ENCODE data around the gene CHD6.

The CHD6 gene

DNA sequence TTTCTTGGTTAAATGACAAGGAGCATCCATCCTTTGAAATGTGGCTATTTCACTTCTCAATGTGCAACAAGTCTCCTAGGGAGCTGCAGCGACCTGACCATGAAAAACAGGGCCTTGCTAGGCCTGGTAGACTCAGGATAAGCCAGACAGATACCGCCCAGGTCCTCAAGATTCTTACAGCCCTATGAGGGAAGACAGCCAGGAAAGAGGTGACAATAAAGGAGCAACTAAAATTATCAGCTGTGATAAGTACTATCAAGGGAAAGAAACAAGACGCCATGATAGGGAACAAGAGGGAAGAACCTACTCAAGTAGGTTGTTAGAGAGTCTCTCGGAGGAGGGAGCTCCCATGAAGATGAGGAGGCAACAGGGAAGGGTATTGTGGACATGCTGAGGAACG is 200.1 kb downstream of the CHD6 start:
- no peak for DNase-seq

DNA sequence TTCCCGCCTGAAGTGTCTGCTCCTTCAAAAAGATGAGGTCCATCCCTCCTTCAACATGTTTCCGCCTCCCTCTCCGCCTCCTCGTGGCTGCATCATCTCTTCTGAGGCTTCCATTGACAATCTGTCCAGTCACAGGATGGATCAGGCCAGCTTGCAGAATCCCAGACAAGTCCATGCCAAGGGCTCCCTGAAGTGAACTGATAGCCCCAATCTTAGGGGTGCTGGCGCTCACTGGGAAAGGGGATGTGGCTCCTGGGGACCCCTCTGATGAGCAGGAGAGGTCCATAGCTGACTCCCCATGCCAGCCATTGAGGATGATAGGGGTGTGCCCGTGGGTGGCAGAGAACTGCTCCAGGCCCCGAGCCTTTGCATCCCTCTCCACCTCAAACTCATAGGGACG is 203.0 kb downstream of the CHD6 start:
- no peak for DNase-seq

DNA sequence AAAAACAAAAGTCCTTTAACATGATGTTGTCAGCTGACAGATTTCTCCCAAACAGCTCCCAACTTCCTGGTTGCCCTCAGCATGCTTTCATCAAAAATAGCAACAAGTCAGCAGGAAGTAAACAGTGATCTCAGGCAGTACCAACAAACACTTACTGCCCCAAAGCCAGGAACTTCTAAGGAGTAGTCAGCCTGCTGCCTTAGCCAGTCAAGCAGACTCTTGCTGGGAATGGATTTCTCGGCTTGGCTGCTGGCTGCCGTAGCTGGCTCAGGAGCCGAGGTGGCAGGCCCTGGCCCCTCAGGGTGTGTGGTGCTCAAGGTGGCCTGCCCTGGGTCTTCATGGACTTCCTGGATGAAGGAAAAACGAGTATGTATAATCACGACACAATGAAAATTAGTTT is 205.0 kb downstream of the CHD6 start:
- no peak for DNase-seq

DNA sequence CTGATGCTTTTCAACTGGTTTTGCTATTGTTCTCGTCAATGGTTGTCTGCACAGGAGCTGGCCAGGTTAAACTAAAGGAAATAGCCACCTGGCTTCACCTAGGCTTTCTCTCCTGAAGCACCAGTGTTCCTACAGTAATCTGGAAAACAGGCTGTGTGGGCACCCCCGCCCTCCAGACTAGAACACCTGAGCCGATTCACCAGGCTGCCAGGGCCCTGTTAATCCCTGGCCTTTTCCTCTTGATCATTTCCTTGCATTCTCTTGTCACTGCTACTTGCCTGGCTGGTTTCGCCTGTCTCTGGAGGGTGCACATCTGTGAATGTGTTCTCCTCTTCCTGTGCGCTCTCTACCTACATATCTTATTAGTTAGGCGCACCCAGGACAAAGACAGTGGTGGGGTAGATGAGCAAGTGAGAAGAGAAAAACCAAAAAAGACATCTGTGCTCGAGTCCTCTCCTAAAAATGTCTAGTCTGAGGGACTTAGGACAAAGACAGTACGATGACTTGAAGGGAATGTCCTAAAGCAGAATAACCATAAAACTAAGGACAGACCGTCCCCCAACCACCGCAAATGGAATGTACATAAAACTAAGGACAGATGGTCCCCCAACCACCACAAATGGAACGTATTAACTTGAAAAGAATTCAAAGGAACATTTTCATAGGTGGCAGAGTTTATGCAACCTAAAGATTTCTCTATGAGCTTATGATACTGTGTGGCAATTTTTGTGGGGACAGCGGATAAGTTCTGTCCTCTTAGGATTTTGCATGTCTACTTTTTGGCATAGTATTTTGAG is 205.7 kb downstream of the CHD6 start:
- DNase-seq = no peak

DNA sequence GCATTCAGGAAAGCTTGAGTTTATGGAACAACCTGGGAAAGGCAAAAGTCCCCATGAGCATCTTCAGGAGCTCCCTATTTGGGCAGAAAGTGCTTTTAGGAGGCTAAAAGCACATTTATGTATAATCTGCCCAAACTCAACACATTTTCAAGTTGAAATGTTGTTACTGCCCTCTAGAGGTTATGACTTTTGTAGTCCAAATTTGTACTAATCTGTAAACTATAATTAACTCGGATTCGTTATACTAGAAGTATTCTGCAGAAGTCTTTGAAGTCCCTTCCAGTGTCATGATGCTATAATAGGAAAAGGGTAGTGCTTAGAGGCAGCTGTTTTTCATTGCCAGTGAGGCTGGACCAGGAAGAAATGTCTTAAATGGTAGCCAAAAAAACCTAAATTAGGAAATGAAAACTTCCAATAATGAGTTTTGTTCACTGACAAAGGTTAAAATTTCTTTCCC is 206.8 kb downstream of the CHD6 start:
- no peak for DNase-seq

DNA sequence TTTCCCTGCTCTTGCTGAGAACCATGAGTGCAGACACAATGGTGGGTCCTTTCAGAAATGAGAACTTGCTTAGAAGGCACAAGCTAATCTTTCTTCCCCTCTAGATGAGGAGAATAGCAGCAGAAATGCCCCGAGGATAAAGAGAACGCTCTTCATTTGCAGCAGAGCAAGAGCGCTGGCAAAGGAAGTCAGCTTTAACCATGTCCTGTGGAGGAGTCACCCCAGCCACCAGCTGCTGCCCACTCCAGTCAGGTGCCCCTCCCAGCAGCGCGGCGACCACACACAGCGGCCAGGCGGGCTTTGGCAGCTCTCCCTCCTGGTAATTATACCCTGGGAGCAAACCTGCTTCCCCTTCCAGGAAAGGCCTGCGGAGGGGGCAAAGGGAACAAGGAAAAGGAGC is 209.2 kb downstream of the CHD6 start:
- no peak for DNase-seq

DNA sequence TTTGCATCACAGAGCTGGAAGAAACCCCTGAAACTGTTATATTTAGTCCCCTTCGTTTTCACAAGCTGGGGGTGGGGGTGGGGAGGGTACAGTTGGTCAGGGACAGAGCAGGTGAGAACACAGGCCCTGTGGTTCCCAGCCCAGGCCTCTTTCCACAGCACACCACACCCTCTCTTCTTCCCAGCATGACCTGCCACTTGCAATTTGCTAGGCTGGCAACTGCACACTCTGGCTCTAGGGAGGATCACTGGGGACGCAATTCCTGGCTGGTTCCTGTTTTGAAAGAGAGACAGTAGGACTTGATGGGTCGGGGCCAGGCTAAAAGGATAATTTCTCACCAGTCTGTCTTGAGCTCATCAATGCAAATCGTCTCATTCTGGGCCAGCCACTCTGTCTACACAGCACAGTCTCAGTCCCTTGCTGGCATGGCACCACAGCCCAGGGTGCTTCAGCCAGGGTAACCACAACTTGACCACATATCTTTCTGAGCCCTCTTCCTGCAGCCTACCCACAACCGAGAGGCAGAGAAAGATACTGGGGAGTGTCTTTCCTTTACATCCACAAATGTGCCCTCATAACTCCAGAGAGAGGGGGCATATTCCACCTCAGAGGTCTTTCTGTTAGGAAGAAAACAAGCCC is 209.9 kb downstream of the CHD6 start:
- no peak for DNase-seq

DNA sequence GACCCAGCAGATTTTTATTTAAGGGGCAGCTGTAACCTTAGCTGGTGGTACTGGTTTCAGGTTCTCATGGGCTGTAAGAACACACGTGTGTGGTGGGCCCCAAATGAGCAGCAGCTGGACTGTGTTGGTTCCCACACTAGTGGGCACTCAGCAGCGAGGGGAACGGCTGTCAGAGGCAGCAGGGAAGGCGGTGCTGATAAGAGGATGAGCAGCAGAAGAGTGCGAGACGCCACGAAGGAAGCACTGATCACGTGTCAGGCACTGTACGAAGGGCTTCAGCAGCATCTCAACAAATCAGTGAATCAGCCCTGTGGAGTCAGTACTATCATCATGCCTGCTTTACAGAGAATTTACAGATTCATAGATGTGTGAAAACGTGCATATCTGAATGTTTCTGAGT is 210.6 kb downstream of the CHD6 start:
- DNase-seq = no peak

DNA sequence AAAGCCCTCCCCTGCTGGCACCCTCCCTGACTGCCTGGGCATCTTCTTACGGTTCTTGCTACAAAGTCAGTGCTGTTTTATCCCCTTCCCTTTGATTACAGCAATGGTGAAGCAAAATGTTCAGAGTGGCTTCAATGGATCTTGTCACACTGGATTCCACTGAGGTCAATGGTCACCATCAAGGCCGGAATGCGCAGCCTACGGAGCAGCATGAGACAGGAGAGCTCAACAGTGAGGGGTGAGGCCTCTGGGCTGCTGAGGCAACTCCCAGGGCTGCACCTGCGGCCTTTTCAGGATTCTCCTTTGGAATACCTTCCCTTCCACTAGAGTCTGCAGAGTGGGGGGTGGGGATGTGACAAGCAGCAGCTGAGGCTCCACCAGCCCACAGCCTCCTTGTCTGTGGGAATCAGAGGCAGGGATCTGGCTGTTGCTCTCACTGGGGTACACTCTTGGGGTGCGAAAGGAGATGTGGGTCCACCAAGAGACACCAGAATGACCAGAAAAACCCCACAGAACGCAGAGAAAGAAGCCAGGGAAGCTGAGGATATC is 211.2 kb downstream of the CHD6 start:
- no peak for DNase-seq

DNA sequence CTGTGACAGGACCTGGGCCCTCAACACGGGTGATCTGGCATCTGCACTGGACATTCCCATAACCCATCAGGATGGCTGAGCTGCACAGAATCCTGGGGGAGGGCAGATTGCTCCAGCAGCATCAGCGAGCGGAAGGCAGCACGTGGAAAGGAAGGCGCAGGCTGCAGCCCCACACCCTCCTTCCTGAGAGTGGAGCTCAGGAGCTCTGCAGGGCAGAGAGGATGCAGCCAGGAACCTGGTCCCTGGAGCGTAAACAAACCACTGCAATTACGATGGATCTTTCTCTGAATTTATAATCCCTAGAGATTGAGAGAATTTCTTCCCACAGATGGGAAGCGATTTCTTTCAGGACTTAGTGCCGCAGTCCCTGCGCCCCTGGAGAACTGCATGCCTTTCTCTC is 211.8 kb downstream of the CHD6 start:
- no peak for DNase-seq

DNA sequence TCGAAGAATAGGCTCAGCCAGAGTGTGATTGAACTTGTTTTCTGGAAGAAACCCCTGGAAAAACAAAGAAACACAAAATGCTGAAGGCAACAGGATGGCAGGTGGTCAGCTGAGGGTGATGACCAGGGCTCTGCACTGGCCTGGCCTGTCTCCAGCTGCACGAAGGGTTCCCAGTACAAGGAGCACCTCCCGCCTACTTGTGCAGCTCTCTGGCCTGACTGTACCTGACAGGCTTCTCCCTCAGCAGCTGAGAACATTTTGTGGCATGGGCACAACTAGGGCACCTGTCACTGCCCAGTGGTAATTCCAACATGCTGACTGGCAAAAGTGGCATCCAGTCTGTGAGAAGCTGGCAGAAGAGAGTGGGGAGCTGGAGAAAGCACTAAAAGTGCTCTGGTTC is 212.7 kb downstream of the CHD6 start:
- DNase-seq = no peak

DNA sequence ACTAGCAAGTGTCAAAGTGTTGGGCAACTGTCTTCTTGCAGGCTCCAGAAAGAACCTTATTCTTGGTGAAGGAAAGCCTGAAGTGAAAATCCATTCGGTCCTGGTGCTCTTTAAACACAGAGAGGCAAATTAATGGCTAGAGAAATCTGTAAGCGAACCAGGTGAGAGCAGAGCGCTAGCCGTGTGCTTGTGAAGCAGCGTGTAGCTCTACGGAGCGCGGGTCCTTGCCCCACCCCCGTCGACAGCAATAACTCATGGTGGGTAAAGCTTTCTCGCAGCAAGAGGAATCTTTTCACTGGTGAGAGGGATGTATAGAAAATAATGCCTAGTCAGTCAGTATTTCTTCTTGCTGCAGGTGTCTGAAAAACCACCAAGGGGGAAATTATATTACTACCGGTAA is 214.6 kb downstream of the CHD6 start:
- no peak for DNase-seq

DNA sequence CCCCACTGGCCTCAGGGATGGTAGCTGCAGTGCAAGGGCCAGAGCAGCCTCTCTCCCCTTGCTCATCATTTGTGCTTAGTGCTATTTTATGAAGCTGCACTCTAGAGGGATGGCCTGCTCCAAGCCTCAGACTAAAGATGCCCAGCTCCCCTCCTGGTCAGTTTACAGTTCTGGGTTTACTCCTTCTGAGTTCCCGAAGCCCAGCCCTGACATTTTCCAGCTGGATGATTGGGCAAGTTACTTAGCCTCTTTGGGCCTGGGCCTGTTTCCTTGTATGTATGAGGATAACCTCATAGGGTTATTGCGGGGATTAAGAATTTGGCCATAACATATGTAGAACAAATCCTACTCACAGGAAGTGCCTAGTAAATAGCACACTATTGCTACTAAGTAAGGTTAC is 219.8 kb downstream of the CHD6 start:
- no peak for DNase-seq

DNA sequence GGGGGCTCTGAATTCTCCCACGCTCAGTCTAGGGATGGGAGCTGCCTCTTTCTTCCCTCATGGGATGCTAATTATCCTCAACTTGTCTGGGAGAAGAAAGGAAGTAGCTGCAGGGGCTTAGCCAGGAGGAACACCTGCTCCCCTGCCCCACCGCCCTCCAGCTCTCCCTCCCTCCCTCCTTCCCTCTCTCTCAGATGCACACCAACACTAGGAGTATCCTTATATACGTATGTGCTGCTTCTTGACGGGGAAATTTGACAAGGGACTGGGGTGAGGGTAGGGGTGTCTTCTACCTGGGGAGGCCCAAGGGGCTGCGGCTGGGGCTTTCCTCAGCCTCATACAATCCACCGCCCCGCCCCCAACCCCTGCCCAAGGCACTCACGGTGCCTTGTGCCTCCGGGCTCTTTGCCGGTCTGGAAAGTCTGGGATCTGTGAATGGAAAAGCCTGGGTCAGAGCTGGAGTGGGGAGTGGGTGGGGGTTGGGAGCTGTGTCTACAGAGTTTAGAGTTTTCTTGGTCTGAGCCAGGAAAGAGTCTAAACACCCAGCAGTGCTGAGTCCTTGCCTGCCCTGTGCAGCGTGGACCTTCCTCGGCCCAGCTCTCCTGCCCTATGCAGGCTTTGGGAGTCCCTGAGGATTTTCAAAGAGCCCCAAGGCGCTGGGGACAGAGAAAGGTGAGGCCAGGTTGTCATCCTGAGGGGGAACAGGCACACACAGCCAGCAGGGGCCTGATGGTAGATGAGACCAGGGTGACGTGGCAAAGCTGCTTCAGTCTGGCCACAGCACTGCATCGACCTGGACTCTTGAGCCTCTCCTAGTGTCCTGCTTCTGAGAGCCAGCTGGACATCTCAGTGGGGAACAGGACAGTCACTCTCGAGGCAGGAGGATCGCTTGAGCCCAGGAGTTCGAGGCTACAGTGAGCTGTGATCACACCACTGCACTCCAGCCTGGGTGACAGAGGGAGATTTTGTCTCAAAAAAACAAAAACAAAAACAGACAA is 222.2 kb downstream of the CHD6 start:
- no peak for DNase-seq

DNA sequence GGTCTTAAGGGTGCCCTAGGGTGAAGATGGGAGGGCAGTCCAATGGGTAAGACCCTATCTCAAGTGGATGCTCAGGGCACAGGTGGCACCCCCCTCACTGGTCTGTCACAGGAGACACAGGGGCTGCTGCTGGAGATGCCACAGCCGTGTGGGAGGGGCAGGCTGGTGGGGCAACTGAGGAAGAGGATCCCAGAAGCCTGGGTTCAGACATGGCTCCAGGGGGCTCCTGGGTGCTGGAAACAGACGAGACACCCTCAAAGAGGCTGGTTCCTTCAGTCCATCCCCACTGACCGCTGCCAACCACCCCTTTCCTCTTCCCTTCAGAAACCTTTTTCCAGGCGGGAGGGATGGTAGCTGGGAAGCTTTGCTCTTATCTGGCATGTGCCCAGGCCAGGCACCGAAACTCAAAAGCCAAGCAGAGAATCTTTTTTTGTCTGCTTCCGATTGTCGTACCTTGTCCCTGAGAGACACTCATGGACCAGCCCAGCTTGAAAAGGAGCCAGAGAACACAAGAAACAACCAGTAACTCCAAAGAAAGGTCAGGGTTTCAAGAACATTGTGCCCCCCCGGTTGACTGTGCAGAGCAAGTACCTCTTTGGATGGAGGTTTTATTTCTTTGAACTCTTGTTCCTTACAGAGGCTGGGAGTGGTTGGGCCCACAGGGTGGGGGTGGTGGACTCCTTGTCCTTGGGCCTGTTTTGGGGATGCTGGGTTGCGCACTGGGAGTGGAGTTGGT is 223.1 kb downstream of the CHD6 start:
- DNase-seq = no peak

DNA sequence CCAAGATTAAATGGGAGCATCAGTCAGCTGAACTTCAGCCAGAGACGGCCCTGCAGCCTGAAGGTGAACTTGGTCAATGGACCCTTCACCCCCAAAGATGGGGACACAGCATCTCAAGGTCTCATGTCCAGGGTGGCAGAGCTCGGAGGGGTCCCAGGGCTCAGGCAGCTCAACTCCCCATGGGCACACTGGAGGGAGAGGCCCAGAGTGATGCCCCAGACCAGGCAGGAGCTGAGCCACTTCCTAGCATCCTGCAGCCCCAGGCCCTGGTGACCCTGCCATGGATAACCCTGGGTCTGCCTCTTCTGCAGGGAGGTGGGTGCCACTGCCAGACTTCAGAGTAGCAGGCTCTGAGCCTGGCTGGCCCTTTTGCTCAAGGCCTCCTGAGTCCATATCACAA is 224.1 kb downstream of the CHD6 start:
- DNase-seq = no peak

DNA sequence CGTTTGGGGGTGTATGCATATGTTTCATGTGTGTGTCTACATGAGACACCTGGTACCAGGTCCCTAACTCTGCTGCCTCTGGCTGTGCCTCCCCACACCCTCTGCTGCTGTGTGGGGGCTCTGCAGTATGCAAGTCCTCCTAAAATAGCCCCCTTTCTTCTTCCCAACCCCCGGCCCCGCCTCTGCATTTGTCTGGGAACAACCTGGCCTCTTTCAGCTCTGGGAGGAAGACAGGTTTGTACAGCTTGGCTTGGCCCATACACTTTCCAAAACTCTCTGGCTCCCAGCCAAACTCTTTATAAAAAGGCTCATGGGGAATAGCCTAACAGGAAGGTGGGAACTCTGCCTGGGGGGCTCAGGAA is 224.5 kb downstream of the CHD6 start:
- DNase-seq = no peak

DNA sequence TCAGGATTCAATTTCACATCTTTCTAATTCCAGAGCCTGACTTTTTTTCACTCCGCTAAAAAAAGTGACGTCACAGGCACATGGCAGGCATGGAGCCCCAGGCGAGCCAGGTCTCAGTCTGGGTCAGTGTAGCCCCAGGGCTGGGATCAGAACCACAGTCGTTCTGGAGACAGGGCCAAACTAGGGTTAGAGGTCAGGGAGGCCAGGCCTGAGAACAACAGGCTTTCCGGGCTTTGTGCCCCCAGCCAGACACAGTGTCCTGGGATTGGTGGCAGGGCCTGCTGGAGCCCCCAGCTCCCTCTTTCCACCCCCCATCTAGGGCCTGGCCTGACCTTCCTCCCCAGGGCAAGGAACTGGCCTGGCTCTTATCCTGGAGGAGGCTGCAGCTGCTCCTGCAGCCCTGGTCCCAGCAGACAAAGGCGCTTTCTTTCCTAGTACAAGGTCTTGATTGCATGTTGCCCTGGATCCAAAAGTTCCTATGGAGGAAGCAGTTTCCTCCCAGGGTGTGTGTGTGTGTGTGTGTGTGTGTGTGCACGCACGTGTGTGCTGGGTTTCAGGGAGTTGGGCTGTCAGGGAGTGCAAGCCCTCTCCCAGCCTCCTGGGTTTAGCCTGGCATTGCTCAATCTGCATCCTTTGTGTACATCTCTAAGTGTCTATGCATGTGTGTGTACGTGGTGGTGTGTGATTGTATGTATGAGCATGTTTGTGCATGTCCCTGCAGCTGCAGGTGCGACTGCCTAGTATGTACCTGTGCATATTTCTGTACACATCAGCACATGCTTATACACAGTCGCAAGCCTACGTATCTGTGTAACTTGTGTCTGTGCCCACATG is 225.1 kb downstream of the CHD6 start:
- DNase-seq = no peak

DNA sequence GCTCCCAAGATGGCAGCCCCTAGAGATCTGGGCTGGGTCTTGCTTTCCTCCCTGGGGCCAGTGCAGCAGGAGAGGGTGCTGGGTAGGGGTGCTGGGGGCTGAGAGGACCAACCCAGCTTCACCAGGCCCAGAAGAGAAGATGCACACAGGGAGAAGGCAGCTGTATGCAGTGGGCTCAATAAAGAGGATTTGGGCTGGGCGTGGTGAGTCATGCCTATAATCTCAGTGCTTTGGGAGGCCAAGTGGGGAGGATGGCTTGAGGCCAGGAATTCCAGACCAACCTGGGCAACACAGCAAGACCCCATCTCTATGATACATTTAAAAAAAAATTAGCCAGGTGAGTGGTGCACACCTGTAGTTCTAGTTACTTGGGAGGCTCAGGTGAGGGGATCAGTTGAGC is 225.9 kb downstream of the CHD6 start:
- no peak for DNase-seq

DNA sequence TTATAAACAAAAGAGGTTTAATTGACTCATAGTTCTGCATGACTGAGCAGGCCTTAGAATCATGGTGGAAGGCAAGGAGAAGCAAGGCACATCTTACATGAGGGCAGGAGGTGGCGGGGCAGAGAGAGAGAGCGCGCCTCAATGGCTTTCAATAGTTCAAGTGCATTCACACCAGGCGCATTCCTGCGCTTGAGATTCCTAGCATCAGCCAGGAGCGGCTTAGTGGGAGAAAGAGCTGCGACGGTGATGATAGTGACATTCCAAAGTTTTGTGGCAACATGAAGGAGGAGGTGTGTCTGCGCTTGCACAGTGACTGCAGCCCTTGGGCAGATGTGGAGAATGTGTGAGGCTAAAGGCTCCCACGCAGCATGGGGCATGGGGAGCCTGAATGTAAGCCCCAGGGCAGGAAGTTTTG is 226.6 kb downstream of the CHD6 start:
- DNase-seq = no peak

DNA sequence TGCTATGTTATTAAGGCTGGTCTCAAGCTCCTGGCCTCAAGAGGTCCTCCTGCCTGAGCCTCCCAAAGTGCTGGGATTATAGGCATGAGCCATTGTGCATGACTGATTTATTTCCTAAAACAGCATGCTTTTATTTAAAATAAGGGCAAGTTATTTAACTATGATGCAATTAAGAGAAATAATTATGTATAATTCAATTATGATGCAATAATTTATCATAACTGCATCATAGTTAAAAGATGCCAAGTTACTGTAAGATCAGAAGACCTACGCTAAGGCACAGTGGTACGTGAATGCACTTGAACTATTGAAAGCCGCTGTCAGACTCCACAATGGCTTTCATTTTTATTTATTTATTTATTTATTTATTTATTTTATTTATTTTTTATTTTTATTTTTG is 227.3 kb downstream of the CHD6 start:
- DNase-seq = no peak

DNA sequence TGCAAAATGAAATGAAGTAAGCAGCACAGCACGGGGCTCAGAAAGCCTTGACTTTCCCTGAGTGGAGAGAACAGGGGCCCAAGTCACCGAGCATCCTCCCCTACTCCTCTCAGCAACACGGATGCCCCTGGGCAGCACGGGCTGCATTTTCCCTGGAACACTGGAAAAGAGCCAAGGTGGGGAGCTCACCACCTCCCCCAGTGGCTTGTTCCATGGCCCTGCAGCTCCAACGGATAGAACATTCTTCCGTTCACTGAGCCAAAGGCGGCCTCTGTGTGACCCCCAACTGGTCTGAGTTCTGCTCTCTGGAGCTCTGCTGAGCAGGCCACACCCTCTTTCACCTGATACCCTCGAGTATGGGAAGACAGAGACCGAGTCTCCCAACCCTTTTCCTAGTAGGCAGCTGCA is 230.7 kb downstream of the CHD6 start:
- DNase-seq = no peak

Data from activated CD8-positive, alpha-beta memory T cell treated with anti-CD3 and anti-CD28 coated beads, Interleukin-2, amount 50 U/mL, for 48 hours (primary cell).